Hepatocyte (in vitro differentiated cells): ENCODE data around the gene ARSI.

Source experiments
- EZH2 ChIP-seq: fragments of 200-600 bp; sonication (generic); IDR thresholded peaks from 2 replicates; pipeline ENCODE4 v1.6.1; 2016; ENCODE audit warnings: antibody characterized with exemption, mild to moderate bottlenecking, borderline replicate concordance
- TF ChIP-seq, protein P1 (sequence below): fragments of 200-600 bp; sonication (generic); IDR thresholded peaks from 2 replicates; pipeline ENCODE4 v1.5.1; 2016; ENCODE audit warnings: antibody characterized with exemption, mild to moderate bottlenecking; ENCODE audit not compliant: poor library complexity

DNA sequence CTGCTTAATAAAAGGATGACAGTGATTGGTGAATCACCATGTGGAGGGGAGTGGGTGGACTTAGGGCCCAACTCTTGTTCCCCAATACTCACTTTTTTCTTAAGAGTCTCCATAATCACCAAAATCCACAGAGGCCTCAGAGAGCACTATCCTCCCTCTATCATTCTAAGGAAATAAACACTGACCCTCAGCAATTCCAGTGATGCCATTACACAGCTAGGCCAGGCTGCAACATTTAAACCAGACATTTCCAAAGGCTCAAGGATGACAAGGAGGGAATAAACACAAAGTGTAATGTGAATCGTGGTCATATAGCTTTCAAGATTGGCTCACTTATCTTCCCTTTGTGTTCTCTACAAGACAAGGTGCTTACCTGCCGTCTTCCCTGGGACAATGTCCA lies 2.4 kb upstream of the ARSI start:
- TF ChIP-seq, protein P1, sequence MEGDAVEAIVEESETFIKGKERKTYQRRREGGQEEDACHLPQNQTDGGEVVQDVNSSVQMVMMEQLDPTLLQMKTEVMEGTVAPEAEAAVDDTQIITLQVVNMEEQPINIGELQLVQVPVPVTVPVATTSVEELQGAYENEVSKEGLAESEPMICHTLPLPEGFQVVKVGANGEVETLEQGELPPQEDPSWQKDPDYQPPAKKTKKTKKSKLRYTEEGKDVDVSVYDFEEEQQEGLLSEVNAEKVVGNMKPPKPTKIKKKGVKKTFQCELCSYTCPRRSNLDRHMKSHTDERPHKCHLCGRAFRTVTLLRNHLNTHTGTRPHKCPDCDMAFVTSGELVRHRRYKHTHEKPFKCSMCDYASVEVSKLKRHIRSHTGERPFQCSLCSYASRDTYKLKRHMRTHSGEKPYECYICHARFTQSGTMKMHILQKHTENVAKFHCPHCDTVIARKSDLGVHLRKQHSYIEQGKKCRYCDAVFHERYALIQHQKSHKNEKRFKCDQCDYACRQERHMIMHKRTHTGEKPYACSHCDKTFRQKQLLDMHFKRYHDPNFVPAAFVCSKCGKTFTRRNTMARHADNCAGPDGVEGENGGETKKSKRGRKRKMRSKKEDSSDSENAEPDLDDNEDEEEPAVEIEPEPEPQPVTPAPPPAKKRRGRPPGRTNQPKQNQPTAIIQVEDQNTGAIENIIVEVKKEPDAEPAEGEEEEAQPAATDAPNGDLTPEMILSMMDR = no peak
- TF ChIP-seq EZH2 = no peak
